H1 (cell line): ENCODE measurements around the gene PTAR1. TPM values are rescaled to one million over a fixed set of nuclear protein-coding genes. Genes with fewer than 3 reads are reported as not detected.

Experiments
- EP300 ChIP-seq, 2 experiments: IDR thresholded peaks; 1 replicate in 1 of 2; 2 replicates in 1 of 2; pipeline ENCODE4 v1.6.1; 2011 to 2012; ENCODE audit warnings: low read depth in 2 of 2, low read length in 2 of 2, mild to moderate bottlenecking in 2 of 2, borderline replicate concordance in 1 of 2, inconsistent platforms in 1 of 2, moderate library complexity in 1 of 2
- FOSL1 ChIP-seq: IDR thresholded peaks from 2 replicates; pipeline ENCODE4 v1.6.1; 2011; ENCODE audit warnings: mild to moderate bottlenecking, low read depth, low read length, moderate library complexity; ENCODE audit not compliant: insufficient read depth
- PHF8 ChIP-seq: fragments of 200-600 bp; sonication (generic); conservative IDR thresholded peaks from 2 replicates; pipeline ENCODE4 v1.7.1; 2012; ENCODE audit warnings: low read depth, mild to moderate bottlenecking, inconsistent platforms, low read length, moderate library complexity
- SIRT6 ChIP-seq: IDR thresholded peaks from one replicate; pipeline ENCODE4 v1.7.1; 2012; ENCODE audit warnings: low read length, inconsistent platforms
- TAF7 ChIP-seq: optimal IDR thresholded peaks from 2 replicates; pipeline ENCODE3; 2011; ENCODE audit warnings: low read depth, mild to moderate bottlenecking, inconsistent platforms, low read length, moderate library complexity, borderline replicate concordance
- ZNF274 ChIP-seq: IDR thresholded peaks from 2 replicates; pipeline ENCODE4 v1.7.0; 2012; ENCODE audit warnings: low read length, borderline replicate concordance; ENCODE audit errors: extremely low read depth
- polyA plus RNA-seq, 7 experiments: library from polyadenylated mRNA; depleted of rRNA in 3 of 7; stranded (reverse) in 5 of 7; unstranded in 2 of 7; fragments of >200 nt in 5 of 7; fragments of 200-250 nt in 2 of 7; gene quantifications; 1 replicate in 5 of 7; 2 replicates in 1 of 7; 4 replicates in 1 of 7; pipeline versions ENCODE4 v1.2.1 to v1.2.3, GENCODE V29; 2011 to 2013; ENCODE audit warnings: missing spikeins in 2 of 7, mixed read lengths in 2 of 7
- total RNA-seq: library from RNA; stranded (reverse); fragmentation: NEBNext Ultra II Directional; extraction: Animal tissue kit (Norgen Biotek cat#: 25700); gene quantifications from 2 replicates; pipeline ENCODE4 v1.2.1, GENCODE V29; 2021
- TF ChIP-seq, protein P1 (sequence below): fragments of 300-600 bp; sonication (generic); IDR thresholded peaks from 2 replicates; pipeline ENCODE4 v1.7.1; 2012; ENCODE audit warnings: low read length, moderate library complexity, mild to moderate bottlenecking, inconsistent platforms; ENCODE audit not compliant: insufficient replicate concordance
- TF ChIP-seq, protein P2 (sequence below): IDR thresholded peaks from 2 replicates; pipeline ENCODE4 v1.6.1; 2012; ENCODE audit warnings: inconsistent platforms
- TF ChIP-seq, protein P3 (sequence below): IDR thresholded peaks from 2 replicates; pipeline ENCODE4 v1.6.1; 2012; ENCODE audit warnings: low read length, inconsistent platforms

The PTAR1 gene
- total and polyA plus RNA-seq, 2 of the 8 experiments (the other 6 are each of a cell fraction or from before 2014, with no cell fraction given) = 19.5 to 84.9 TPM

DNA sequence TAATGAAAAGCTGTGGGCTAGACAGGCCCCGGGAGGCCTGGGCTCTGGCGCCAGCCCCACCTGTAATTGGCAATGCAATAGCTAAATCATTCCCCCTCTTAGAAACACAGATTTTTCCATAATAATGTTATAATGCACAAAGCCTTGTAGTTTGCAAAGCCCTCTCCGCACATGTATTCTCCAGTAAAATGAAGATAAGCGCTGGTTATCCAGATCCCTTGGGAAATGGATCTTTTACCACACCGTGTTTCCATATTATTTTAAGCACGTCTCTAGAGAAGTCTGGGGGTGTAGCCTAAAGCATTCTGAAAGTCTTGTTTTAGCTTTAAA is 86.5 kb downstream of the PTAR1 start (continued):
- TF ChIP-seq, protein P1, sequence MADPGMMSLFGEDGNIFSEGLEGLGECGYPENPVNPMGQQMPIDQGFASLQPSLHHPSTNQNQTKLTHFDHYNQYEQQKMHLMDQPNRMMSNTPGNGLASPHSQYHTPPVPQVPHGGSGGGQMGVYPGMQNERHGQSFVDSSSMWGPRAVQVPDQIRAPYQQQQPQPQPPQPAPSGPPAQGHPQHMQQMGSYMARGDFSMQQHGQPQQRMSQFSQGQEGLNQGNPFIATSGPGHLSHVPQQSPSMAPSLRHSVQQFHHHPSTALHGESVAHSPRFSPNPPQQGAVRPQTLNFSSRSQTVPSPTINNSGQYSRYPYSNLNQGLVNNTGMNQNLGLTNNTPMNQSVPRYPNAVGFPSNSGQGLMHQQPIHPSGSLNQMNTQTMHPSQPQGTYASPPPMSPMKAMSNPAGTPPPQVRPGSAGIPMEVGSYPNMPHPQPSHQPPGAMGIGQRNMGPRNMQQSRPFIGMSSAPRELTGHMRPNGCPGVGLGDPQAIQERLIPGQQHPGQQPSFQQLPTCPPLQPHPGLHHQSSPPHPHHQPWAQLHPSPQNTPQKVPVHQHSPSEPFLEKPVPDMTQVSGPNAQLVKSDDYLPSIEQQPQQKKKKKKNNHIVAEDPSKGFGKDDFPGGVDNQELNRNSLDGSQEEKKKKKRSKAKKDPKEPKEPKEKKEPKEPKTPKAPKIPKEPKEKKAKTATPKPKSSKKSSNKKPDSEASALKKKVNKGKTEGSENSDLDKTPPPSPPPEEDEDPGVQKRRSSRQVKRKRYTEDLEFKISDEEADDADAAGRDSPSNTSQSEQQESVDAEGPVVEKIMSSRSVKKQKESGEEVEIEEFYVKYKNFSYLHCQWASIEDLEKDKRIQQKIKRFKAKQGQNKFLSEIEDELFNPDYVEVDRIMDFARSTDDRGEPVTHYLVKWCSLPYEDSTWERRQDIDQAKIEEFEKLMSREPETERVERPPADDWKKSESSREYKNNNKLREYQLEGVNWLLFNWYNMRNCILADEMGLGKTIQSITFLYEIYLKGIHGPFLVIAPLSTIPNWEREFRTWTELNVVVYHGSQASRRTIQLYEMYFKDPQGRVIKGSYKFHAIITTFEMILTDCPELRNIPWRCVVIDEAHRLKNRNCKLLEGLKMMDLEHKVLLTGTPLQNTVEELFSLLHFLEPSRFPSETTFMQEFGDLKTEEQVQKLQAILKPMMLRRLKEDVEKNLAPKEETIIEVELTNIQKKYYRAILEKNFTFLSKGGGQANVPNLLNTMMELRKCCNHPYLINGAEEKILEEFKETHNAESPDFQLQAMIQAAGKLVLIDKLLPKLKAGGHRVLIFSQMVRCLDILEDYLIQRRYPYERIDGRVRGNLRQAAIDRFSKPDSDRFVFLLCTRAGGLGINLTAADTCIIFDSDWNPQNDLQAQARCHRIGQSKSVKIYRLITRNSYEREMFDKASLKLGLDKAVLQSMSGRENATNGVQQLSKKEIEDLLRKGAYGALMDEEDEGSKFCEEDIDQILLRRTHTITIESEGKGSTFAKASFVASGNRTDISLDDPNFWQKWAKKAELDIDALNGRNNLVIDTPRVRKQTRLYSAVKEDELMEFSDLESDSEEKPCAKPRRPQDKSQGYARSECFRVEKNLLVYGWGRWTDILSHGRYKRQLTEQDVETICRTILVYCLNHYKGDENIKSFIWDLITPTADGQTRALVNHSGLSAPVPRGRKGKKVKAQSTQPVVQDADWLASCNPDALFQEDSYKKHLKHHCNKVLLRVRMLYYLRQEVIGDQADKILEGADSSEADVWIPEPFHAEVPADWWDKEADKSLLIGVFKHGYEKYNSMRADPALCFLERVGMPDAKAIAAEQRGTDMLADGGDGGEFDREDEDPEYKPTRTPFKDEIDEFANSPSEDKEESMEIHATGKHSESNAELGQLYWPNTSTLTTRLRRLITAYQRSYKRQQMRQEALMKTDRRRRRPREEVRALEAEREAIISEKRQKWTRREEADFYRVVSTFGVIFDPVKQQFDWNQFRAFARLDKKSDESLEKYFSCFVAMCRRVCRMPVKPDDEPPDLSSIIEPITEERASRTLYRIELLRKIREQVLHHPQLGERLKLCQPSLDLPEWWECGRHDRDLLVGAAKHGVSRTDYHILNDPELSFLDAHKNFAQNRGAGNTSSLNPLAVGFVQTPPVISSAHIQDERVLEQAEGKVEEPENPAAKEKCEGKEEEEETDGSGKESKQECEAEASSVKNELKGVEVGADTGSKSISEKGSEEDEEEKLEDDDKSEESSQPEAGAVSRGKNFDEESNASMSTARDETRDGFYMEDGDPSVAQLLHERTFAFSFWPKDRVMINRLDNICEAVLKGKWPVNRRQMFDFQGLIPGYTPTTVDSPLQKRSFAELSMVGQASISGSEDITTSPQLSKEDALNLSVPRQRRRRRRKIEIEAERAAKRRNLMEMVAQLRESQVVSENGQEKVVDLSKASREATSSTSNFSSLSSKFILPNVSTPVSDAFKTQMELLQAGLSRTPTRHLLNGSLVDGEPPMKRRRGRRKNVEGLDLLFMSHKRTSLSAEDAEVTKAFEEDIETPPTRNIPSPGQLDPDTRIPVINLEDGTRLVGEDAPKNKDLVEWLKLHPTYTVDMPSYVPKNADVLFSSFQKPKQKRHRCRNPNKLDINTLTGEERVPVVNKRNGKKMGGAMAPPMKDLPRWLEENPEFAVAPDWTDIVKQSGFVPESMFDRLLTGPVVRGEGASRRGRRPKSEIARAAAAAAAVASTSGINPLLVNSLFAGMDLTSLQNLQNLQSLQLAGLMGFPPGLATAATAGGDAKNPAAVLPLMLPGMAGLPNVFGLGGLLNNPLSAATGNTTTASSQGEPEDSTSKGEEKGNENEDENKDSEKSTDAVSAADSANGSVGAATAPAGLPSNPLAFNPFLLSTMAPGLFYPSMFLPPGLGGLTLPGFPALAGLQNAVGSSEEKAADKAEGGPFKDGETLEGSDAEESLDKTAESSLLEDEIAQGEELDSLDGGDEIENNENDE = no peak
- no peak for TF ChIP-seq PHF8
- no peak for TF ChIP-seq SIRT6
- no peak for TF ChIP-seq EP300 (IDR thresholded peaks at IDR 0.05; ENCODE audit: borderline replicate concordance in 1 of 2, low read depth in 2 of 2, low read length in 2 of 2)
- TF ChIP-seq, protein P2, sequence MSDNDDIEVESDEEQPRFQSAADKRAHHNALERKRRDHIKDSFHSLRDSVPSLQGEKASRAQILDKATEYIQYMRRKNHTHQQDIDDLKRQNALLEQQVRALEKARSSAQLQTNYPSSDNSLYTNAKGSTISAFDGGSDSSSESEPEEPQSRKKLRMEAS = no peak
- no peak for TF ChIP-seq ZNF274
- TF ChIP-seq FOSL1 = no peak
- TF ChIP-seq, protein P3, sequence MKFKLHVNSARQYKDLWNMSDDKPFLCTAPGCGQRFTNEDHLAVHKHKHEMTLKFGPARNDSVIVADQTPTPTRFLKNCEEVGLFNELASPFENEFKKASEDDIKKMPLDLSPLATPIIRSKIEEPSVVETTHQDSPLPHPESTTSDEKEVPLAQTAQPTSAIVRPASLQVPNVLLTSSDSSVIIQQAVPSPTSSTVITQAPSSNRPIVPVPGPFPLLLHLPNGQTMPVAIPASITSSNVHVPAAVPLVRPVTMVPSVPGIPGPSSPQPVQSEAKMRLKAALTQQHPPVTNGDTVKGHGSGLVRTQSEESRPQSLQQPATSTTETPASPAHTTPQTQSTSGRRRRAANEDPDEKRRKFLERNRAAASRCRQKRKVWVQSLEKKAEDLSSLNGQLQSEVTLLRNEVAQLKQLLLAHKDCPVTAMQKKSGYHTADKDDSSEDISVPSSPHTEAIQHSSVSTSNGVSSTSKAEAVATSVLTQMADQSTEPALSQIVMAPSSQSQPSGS = no peak
- no peak for TF ChIP-seq TAF7
- TF ChIP-seq, all 59 proteins: peak for 0
